IPS-18a (cell line): ENCODE measurements around the gene ARL8B.
"Not testable (repeated sequence)": the region's sequence is repeated elsewhere in the genome, so short reads cannot be mapped to it uniquely, and the experiment has no call there.

ENCODE experiments used
- H3K27ac ChIP-seq: one replicate; pipeline ENCODE4 v1.5.1; 2013; ENCODE audit warnings: low read length
- H3K27me3 ChIP-seq: one replicate; pipeline ENCODE4 v1.6.1; 2013; ENCODE audit warnings: mild to moderate bottlenecking, low read length; ENCODE audit not compliant: control insufficient read depth, insufficient read depth
- H3K36me3 ChIP-seq: one replicate; pipeline ENCODE4 v1.6.1; 2013; ENCODE audit warnings: low read depth, low read length; ENCODE audit not compliant: control insufficient read depth
- H3K4me1 ChIP-seq: one replicate; pipeline ENCODE4 v1.6.1; 2013; ENCODE audit warnings: low read depth, low read length; ENCODE audit not compliant: control insufficient read depth
- H3K4me3 ChIP-seq: one replicate; pipeline ENCODE4 v1.5.1; 2013; ENCODE audit warnings: low read length
- H3K9ac ChIP-seq: one replicate; pipeline ENCODE4 v1.6.1; 2013; ENCODE audit warnings: mild to moderate bottlenecking, low read length, moderate library complexity
- H3K9me3 ChIP-seq: one replicate; pipeline ENCODE4 v1.6.1; 2013; ENCODE audit warnings: low read depth, low read length; ENCODE audit not compliant: control insufficient read depth

Gene ARL8B

DNA sequence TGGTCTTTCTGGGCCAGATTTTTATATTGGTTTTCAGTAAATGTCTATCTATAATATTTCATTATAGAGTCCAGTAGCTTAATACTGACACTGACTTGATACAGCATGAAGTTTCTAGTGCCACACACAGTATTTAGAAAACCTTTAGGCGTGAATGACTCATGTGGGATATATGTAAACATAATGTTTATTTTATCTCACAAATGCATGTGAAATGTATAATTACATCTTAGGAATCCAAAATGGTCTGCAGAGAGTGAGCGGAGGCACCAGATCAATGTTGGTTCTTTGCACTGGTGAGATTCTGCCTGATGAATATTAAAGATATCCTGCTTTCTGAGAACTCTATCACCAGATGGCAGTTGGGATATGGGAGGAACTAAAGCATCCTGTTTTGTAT is 56.9 kb downstream of the ARL8B start:
- not testable (repeated sequence) for H3K9me3 ChIP-seq, H3K27me3 ChIP-seq, H3K4me3 ChIP-seq, H3K4me1 ChIP-seq, H3K9ac ChIP-seq, H3K27ac ChIP-seq
- H3K36me3 ChIP-seq = peaks cover 34% of the 10 kb centered on the region

DNA sequence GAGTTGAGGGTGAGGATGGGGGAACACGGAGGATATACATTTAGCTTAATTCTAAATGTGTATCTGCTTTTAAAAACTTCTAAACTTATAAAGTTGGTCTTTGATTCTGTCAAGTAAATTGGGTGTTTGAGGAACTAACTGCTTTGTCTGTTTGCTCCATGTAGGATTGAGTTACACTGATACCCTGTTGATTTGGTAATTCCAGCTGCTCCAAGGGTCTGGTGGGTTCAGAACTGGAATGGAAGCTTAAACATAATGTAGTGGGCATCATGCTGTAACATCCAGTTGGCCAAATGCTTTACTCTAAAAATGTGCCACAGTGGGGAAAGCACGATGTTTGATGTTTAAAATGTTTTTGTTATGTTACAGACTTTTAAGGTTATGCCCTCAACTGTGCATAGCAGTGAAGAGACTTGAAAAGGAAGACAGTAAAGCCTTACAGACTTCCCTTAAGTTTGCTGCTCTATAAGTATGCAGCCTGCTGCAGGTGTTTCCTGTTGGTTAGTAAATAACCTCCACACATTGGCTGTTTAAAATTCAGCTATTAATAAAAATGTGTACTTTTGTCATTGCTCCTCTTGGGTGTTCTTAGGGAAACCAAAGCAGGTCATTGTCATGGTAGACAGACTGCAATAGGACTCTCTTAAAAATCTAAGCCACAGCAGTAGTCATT is 59.5 kb downstream of the ARL8B start:
- H3K9ac ChIP-seq = no peak overlapping the region
- H3K27ac ChIP-seq = no peak overlapping the region
- H3K4me1 ChIP-seq = no peaks in the 10 kb centered on the region

DNA sequence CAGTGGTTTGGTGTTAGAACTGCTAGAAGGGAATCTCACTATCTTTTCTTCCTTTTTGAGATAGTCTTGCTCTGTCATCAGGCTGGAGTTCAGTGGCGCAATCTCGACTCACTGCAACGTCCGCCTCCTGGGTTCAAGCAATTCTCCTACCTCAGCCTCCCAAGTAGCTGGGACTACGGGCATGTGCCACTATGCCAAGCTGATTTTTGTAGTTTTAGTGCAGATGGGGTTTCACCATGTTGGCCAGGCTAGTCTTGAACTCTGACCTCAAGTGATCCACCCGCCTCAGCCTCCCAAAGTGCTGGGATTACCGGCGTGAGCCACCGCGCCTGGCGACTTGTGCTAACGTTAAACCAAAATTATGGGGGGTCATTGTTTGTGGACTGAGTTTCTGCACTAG is 61.6 kb downstream of the ARL8B start:
- H3K27ac ChIP-seq, H3K4me1 ChIP-seq, H3K9ac ChIP-seq, H3K9me3 ChIP-seq, H3K4me3 ChIP-seq: not testable (repeated sequence)
- H3K36me3 ChIP-seq = peaks cover 18% of the 10 kb centered on the region
- H3K27me3 ChIP-seq = peaks cover 11% of the 10 kb centered on the region

More for the DNA sequence above, 59.5 kb downstream of the ARL8B start:
- Histone ChIP-seq H3K4me3 (no peak overlapping the region), H3K36me3 (peaks cover 22% of the 10 kb centered on the region), H3K27me3 (peaks cover 5% of the 10 kb centered on the region), H3K9me3 (no peaks in the 10 kb centered on the region)

DNA sequence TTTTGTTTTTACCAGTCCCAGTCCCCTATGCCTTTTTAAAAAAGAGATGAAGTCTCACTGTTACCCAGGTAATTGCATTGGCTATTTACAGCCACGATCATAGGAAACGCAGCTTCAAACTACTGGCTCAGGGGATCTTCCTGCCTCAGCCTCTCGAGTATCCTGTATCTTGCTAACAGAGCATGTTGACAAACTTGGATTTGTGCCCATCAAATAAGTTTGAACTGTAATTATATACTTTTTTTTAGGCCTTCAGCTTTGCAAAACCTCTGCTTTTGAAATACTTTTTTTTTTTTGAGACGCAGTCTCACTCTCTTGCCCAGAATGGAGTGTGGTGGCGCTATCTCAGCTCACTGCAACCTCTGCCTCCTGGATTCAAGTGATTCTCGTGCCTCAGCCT is 62.4 kb downstream of the ARL8B start:
- H3K4me1 ChIP-seq = peaks cover 3% of the 10 kb centered on the region
- H3K36me3 ChIP-seq = peaks cover 12% of the 10 kb centered on the region
- no peaks in the 10 kb centered on the region for H3K9me3 ChIP-seq
- no peak overlapping the region for H3K27ac ChIP-seq
- H3K9ac ChIP-seq = no peak overlapping the region
- H3K4me3 ChIP-seq = no peak overlapping the region
- peaks cover 14% of the 10 kb centered on the region for H3K27me3 ChIP-seq

DNA sequence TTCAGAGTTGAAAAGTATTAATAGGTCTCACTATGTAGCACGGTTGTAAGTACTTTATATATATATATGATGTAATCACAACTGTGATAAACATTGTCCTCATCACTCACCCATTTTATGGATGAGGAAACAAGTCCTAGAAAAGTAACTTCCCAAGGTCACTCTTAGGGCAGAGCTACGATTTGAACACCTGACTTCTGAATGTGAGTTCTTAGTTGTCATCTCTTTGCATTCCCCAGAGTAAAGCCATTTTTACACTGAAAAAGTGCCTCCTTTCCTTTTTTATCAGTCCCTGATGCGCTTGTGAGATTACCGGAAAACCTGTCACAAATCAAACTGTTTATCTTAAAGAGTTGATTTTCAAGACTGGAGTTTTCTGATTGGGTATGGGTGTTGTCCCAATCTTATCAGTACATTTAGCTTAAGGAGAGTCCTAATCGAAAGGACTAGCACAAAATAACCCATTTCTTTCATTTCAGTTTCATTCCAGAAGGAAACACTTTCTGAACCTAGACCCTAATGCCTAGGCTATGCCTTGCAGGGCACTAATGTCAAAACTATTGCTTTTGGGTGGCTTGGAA is 63.1 kb downstream of the ARL8B start:
- no peak overlapping the region for H3K9ac ChIP-seq
- peaks cover 14% of the 10 kb centered on the region for H3K27me3 ChIP-seq
- peaks cover 3% of the 10 kb centered on the region for H3K4me1 ChIP-seq
- H3K9me3 ChIP-seq = no peaks in the 10 kb centered on the region
- no peak overlapping the region for H3K4me3 ChIP-seq
- H3K27ac ChIP-seq = no peak overlapping the region
- H3K36me3 ChIP-seq = peaks cover 8% of the 10 kb centered on the region

DNA sequence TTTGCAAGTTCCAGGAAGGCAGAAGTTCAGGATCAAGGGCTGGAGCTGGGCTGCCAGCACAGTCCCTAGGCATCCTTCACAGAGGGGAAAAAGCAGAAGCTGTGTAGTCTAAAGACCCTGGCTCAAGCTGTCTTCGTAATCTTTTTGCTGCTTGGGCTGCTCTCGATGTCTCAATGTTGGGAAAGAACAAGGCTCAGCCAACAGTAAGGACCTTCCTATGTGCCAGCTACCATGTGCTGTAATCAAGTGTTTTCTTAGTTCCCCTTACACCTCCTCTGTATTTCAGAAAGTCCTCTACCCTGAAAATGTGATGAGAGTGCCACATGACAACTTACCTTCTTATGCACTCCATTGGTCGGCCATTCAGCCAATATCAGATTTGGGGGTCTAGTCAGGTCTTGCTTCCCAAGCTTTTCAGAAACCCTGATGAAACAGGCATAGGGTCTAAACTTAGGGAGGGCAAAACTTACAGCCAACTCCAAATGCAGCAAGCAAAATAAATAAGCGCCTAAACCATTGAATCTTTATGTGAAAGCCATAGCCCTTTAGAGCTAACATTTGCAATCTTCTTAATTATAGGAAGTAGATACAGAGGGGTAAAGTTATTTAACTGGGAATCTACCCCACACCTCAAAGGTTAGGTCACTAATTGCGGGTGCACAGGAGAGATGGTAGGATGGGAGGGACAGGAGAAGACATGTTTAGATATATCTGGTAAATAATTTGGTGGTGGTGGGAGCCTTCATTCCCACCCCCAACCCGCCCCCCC is 64.2 kb downstream of the ARL8B start:
- H3K36me3 ChIP-seq = peaks cover 5% of the 10 kb centered on the region
- no peak overlapping the region for H3K9ac ChIP-seq
- peaks cover 3% of the 10 kb centered on the region for H3K4me1 ChIP-seq
- H3K27me3 ChIP-seq = peaks cover 14% of the 10 kb centered on the region
- no peak overlapping the region for H3K27ac ChIP-seq
- H3K4me3 ChIP-seq = peak overlapping the region; percentile 79
- H3K9me3 ChIP-seq = no peaks in the 10 kb centered on the region

DNA sequence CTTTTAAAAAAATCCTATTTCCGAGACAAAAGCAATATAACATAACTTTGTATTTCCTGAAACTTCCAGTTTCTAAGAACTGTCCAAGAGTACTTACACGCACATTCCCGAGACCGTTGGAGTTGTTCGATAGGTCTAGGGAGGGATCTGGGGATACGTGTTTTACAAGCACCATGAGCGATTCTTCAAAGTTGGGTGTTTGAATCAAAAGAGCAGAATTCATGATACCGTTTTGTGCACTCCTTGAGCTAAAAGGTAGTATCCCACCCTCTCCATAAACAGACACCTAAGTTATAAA is 64.7 kb downstream of the ARL8B start:
- H3K36me3 ChIP-seq = no peaks in the 10 kb centered on the region
- peaks cover 14% of the 10 kb centered on the region for H3K27me3 ChIP-seq
- peaks cover 3% of the 10 kb centered on the region for H3K4me1 ChIP-seq
- H3K27ac ChIP-seq = no peak overlapping the region
- H3K9me3 ChIP-seq = no peaks in the 10 kb centered on the region
- H3K9ac ChIP-seq = peak overlapping the region; percentile 8
- peak overlapping the region; percentile 79 for H3K4me3 ChIP-seq

DNA sequence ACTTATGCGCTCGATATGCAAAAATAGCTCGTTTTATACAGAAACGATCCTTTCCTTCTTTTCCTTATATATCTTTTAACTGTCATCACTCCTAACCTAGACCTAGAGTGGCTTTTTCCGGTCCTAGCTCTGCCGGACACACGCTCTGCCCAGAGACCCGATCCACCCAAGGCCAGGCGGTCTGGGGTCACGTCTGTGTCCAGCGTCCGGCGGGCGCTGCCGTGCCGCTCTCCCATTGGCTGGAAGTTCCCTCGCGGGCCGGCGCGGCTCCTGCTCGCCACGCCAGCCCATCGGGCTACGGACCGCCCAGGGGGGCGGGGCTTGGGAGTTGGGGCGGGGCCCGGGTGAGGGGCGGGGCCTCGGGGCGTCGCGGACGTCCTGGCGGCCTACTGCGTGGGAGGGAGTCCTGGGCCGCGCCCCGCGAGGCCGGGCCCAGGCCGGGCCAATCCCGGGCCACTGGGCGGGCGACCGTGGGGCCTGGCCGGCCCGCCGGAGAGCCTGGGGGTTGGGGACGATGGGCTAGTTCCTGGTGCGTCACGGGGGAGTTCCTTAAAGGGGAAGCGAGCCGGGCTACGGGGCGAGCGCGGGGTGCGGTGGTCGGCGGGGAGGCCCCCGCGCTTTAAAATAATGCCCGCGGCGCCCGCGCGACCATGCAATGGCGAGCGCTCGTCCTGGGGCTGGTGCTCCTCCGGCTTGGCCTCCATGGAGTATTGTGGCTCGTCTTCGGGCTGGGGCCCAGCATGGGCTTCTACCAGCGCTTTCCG is 65.2 kb downstream of the ARL8B start, which contains the start of gene EDEM1:
Gene EDEM1, plus strand, starts transcription at position 552 of the 764 bp plus-strand sequence. Its CDS starts 99 bp downstream, at position 651.
- Histone ChIP-seq H3K9ac (peak within 1 kb of the TSS; percentile 78), H3K27ac (peak within 1 kb of the TSS; percentile 51), H3K4me1 (peaks cover 3% of the 10 kb centered on the region), H3K36me3 (no peaks in the 10 kb centered on the region), H3K9me3 (no peaks in the 10 kb centered on the region), H3K27me3 (peaks cover 14% of the 10 kb centered on the region), H3K4me3 (peak within 1 kb of the TSS; percentile 79)

DNA sequence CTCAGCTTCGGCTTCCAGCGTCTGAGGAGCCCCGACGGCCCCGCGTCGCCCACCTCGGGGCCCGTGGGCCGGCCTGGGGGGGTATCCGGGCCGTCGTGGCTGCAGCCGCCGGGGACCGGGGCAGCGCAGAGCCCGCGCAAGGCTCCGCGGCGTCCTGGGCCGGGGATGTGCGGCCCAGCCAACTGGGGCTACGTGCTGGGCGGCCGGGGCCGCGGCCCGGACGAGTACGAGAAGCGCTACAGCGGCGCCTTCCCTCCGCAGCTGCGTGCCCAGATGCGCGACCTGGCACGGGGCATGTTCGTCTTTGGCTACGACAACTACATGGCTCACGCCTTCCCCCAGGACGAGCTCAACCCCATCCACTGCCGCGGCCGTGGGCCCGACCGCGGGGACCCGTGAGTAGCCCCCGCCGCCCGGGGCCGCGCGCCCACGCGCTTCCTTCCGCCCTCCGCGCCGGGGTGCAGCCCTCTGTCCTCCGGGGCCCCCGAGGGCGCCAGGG is 65.9 kb downstream of the ARL8B start:
- Histone ChIP-seq H3K9me3 (no peaks in the 10 kb centered on the region), H3K4me3 (peak overlapping the region; percentile 79), H3K27ac (peak overlapping the region; percentile 51), H3K27me3 (peaks cover 14% of the 10 kb centered on the region), H3K36me3 (no peaks in the 10 kb centered on the region), H3K4me1 (peaks cover 3% of the 10 kb centered on the region), H3K9ac (peak overlapping the region; percentile 78)

DNA sequence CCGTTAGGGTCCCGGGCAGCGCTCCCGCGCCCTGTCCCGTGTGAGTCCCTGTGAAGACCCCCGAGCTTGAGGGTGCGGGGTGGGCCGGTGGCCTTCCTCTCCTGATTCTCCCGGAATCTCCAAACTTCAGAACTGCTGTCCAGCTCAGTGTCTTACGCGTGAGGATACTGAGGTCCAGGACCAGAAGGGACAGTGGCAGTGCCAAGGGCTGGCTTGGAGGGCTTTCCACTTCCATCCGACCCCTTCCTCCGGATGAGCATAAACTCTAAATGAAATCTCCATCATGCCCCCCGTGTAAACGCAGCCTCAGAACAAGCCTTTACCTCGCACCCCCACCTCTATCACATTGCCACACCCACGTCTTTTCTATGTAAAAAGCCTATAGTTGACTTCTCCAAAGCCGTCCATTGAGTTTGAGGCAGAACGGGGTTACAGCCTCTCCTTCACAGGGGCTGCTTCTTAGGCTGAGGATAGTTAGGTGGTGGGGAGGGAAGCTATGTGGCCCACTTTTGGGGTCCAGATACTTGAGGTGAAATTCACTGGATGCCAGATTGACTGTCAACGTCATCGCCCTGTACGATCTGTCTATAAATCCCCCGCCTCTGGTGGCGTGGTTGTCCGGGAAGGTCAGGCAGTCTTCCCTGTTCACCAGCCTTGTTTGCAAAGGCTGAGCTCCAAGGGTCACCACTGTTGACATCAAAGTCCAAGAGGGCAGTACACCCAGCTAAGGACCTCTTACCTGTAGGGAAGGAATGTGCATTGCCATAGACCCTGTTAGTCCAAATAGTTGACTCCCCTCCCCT is 66.5 kb downstream of the ARL8B start:
- Histone ChIP-seq H3K9me3 (no peaks in the 10 kb centered on the region), H3K4me3 (peak overlapping the region; percentile 79), H3K4me1 (peaks cover 3% of the 10 kb centered on the region), H3K9ac (peak overlapping the region; percentile 78), H3K27ac (no peak overlapping the region), H3K27me3 (peaks cover 14% of the 10 kb centered on the region), H3K36me3 (no peaks in the 10 kb centered on the region)
